ENCODE data around the gene VWCE. TPM values are rescaled to one million over a fixed set of nuclear protein-coding genes. Genes with fewer than 3 reads are reported as not detected.

Gene VWCE, protein sequence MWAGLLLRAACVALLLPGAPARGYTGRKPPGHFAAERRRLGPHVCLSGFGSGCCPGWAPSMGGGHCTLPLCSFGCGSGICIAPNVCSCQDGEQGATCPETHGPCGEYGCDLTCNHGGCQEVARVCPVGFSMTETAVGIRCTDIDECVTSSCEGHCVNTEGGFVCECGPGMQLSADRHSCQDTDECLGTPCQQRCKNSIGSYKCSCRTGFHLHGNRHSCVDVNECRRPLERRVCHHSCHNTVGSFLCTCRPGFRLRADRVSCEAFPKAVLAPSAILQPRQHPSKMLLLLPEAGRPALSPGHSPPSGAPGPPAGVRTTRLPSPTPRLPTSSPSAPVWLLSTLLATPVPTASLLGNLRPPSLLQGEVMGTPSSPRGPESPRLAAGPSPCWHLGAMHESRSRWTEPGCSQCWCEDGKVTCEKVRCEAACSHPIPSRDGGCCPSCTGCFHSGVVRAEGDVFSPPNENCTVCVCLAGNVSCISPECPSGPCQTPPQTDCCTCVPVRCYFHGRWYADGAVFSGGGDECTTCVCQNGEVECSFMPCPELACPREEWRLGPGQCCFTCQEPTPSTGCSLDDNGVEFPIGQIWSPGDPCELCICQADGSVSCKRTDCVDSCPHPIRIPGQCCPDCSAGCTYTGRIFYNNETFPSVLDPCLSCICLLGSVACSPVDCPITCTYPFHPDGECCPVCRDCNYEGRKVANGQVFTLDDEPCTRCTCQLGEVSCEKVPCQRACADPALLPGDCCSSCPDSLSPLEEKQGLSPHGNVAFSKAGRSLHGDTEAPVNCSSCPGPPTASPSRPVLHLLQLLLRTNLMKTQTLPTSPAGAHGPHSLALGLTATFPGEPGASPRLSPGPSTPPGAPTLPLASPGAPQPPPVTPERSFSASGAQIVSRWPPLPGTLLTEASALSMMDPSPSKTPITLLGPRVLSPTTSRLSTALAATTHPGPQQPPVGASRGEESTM
- 1 to 10 TPM; 1.3 to 1.6 (median 1.3) TPM for polyA plus RNA-seq (ENCODE audit: insufficient read length in 3 of 3)

DNA sequence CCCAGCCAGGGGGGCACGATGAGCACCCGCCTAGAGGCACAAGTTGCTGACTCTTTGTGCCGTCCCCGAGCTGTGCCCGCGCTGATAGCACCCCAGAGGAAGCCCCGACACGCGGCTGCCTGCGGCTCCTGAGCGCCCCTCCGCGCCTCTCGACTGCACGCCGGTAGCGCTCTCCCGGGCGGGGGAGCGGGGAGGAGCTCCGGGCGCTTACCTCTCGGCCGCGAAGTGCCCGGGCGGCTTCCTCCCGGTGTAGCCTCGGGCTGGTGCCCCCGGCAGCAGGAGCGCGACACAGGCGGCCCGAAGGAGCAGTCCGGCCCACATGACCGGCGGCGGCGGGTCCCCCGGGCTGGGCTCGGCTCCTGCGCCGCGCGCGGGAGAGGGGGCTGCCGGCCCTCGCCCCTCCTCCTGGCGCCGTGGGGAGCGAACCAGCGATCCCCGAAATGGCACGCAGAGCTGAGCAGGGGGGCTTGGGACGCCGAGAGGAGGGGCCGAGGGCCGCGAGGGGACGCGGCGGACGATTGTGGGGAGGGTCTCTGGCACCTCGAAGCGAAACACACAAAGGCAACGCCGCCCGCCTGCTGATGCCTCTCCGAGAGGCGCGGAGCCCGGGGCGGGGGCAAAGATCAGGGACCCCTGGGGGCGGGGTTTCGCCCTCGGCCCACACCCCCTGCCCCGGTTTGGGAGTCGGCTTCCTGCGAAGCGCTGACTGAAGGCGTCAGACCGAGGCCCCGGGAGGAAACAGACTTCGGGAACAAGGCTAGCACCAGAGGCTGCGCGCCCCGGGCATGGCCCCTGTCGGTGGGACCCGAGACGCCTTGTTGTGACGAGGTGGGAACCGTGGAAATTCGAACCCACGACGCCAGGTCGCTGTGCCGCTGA, at the start of gene VWCE:
Gene VWCE, minus strand, starts transcription at position 600 of the 879 bp plus-strand sequence. Its CDS starts 279 bp downstream, at position 321.
- peak in 1 of 3 donors; percentile 25 for DNase-seq (ENCODE audit: low read depth in 3 of 3, low spot score in 2 of 3)

- no peak for DNase-seq (ENCODE audit: low read depth in 3 of 3, low spot score in 2 of 3)
These were observed 49.0 kb upstream of the VWCE start for GRCh38 chr11:61343792-61344745.

GRCh38 chr11:61342207-61342803, 47.2 kb upstream of the VWCE start:
- DNase-seq (ENCODE audit: low read depth in 3 of 3, low spot score in 2 of 3) = no peak

DNA sequence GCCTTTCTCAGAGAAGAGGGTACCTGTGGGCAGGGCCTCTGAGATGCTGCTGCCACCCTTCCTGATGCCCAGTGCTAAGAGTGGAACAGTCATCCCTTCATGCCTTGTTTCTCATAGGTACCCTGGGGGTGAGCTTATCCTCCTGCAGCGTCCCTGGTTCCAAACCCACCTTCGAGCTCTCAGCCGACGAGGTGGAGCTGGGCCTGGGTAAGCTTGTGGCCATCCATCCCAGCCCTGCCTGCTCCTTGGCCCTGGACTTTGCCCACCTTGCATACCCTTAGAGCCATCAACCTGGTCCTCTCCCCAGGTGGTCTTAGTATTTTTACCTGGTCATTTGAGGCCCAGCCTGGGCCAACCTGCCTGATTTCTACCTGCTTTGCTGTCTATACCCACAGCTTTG, 46.6 kb upstream of the VWCE start:
- no peak for DNase-seq (ENCODE audit: low read depth in 3 of 3, low spot score in 2 of 3)

DNA sequence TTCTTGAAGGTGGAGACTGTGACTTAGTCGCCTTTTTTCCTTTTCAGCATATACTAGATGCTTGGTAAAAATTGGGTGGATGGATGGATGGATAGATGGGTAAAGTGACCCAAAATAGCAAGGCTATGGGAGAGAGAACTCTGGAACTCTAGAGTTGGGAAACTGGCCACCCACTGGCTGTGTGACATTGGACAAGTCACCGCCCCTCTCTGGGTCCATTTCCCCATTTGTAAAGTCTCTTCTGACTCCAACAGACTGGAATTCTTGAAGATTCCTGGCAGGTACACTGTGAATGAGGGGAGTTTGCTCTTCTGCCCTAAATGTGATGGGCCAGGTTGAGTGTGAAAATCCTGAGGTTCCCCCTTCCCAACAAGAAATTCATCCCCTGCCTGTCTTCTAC, 45.9 kb upstream of the VWCE start:
- DNase-seq (ENCODE audit: low read depth in 3 of 3, low spot score in 2 of 3) = no peak

GRCh38 chr11:61339490-61339878, 44.4 kb upstream of the VWCE start:
- no peak for DNase-seq (ENCODE audit: low read depth in 3 of 3, low spot score in 2 of 3)

GRCh38 chr11:61338783-61339489, 43.8 kb upstream of the VWCE start:
- DNase-seq (ENCODE audit: low read depth in 3 of 3, low spot score in 2 of 3) = no peak

GRCh38 chr11:61337706-61338470, 42.8 kb upstream of the VWCE start:
- DNase-seq (ENCODE audit: low read depth in 3 of 3, low spot score in 2 of 3) = no peak

DNA sequence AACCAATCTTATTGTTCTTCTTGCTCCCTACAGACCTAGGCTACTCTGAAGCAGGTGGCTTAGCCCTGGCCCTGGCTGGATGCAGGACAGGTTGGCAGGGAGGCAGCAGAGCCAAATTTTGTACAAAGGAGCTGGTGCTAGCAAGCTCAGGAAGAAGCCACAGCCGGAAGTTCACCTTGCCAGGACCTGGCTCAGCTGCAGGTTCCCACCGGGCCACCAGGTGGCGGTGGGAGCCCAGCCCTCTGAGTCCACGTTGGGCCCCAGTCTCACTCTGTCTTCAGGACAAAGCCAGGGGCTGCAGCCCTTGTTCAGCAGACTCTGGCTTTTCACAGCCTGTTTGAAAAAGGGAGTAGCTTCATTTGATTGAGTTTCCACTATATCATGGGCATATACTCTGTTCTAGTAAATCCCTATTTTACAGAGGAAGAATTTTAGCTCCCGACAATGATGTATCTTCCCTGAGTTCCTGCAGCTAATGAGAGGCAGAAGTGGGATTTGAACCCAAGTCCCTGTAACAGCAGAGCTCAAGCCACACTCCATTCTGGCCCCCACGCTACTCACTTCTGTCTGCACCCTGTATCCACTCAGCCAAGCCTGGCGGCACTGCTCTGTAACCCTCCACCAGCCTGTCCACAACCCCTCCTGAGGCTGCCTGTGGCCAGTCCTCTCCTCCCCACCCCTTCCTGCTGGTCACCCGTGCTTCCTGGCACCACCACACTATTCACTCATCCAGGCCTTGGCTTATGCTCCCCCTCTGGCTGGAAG, 41.2 kb upstream of the VWCE start:
- peak; percentile 43 to 66 (median 53) for DNase-seq (ENCODE audit: low read depth in 3 of 3, low spot score in 2 of 3)

DNA sequence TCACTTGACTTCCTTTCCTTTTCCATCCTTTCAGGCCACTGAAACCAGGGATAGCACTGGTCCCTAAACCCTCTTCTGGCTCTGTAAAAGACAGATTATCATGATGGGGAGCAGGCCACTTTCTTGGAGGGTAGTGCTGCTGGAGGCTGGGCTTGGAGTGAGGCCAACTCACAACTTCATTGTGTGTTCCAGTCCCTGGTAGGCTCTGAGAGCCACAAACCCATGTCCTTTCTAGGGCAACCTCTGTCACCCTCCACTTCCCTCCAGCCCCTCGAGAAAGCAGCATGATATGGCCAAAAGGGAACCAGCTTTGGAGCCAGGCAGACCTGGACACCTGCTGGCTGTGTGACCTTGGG, 40.2 kb upstream of the VWCE start:
- DNase-seq (ENCODE audit: low read depth in 3 of 3, low spot score in 2 of 3) = no peak

- no peak for DNase-seq (ENCODE audit: low read depth in 3 of 3, low spot score in 2 of 3)
These were observed 39.6 kb upstream of the VWCE start for GRCh38 chr11:61334434-61335354.

- peak in 1 of 3 donors; percentile 31 for DNase-seq (ENCODE audit: low read depth in 3 of 3, low spot score in 2 of 3)
These were observed 38.7 kb upstream of the VWCE start for GRCh38 chr11:61333550-61334433.

GRCh38 chr11:61332797-61333549, 37.9 kb upstream of the VWCE start, which contains the start of the genes DDB1 and TKFC:
Gene DDB1 (minus strand): TSS chr11:61333105. CDS start chr11:61332968, 137 bp downstream.
Gene TKFC (plus strand): TSS chr11:61333228. CDS start chr11:61334729, 1,501 bp downstream.
- DNase-seq (ENCODE audit: low read depth in 3 of 3, low spot score in 2 of 3) = peak; percentile 74 to 92 (median 87)

DNA sequence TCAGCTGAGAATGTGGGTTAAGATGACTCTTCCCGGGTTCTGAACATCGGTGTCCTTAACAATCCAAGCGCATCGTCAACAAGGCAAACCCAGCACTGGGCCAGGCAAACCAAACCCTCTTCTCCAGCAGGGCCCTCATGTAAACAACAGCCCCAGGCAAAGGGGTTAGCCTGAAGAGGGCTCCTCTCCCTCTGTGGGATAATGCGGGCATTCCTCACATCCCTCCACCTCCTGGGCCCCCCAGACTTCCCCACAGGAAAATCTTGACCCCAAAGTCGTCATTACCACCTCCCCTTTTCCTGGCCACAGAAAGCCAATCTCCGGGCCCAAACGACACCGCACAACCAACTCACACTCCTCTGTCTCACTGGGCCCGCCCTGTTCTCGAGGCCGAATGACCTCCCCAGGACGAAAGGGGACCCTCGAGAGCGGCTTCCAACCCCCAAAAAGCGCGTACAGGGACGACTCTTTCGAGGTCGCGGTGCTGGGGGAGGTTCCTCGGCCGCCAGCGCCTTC, 37.2 kb upstream of the VWCE start:
- DNase-seq (ENCODE audit: low read depth in 3 of 3, low spot score in 2 of 3) = no peak

Measured in right renal cortex interstitium (tissue), 3 donors.